Measurements from ENCODE around the gene ZFP69B. TPM values are rescaled to one million over a fixed set of nuclear protein-coding genes. Genes with fewer than 3 reads are reported as not detected.

ZFP69B gene
- 1 to 10 TPM in 1 of 4 donors, under 1 TPM in 1, not detected in 2; 0.68 to 1.9 TPM for total RNA-seq

GRCh38 chr1:40449684-40450494 is at the start of gene ZFP69B:
ZFP69B (plus strand) TSS chr1:40450476; CDS start chr1:40450962, 486 bp downstream.
- peak; percentile 93 for DNase-seq
- H3K9me3 ChIP-seq: peaks cover 7 to 19% of the 10 kb centered on the region in 2 donors
- H3K4me3 ChIP-seq: peak within 1 kb of the TSS; percentile 48 to 75 (median 72)
- 0% methylated on average over 4 to 63 of the region's 64 CpGs for WGBS, 2 donors (ENCODE audit: low coverage in 1 of 2)
- peaks cover 4 to 14% (median 10%) of the 10 kb centered on the region in 4 donors for H3K4me1 ChIP-seq
- intact Hi-C loops (cut with DNase I; ENCODE audit: low total_unique reads): no loop called here
- in situ Hi-C loops (cut with MboI; ENCODE audit: low pct_ligation_motif_present in 1 of 4, low pct_unique_long_range_greater_than_20kb in 1 of 4, low sequenced_read_pairs in 3 of 4): loop anchor here in 1 of 4 donors (25.0 kb wide), 1 partner anchor 313 kb away; no protein-coding TSS in a partner anchor
- TF ChIP-seq POLR2AphosphoS5 (IDR thresholded peaks at IDR 0.05) (peak; percentile 37 to 52 (median 42)), EP300 (IDR thresholded peaks at IDR 0.05; ENCODE audit: low read depth) (no peak), POLR2A (IDR thresholded peaks at IDR 0.05) (peak; percentile 47), CTCF (IDR thresholded peaks at IDR 0.05) (no peak)
- peak within 1 kb of the TSS; percentile 74 to 86 (median 80) for H3K27ac ChIP-seq
- no peaks in the 10 kb centered on the region for H3K36me3 ChIP-seq
- no peaks in the 10 kb centered on the region for H3K27me3 ChIP-seq

- Histone ChIP-seq H3K9me3 (no peaks in the 10 kb centered on the region), H3K4me3 (no peak overlapping the region), H3K4me1 (peaks cover 0 to 35% (median 1%) of the 10 kb centered on the region in 4 donors), H3K36me3 (no peaks in the 10 kb centered on the region), H3K27me3 (no peaks in the 10 kb centered on the region), H3K27ac (peak overlapping the region in 3 of 4 donors; percentile 15 to 86 (median 41))
- DNase-seq: no peak
- intact Hi-C loops (cut with DNase I; ENCODE audit: low total_unique reads): loop anchor here (10.0 kb wide), 1 partner anchor 87 kb away; the partner anchor contains the start of gene COL9A2
- TF ChIP-seq POLR2AphosphoS5 (IDR thresholded peaks at IDR 0.05): no peak
- no peak for TF ChIP-seq POLR2A (IDR thresholded peaks at IDR 0.05)
- no peak for TF ChIP-seq CTCF (IDR thresholded peaks at IDR 0.05)
- TF ChIP-seq EP300 (IDR thresholded peaks at IDR 0.05; ENCODE audit: low read depth): no peak
- 72 to 80% methylated on average over 6 to 7 of the region's 7 CpGs for WGBS, 2 donors (ENCODE audit: low coverage in 1 of 2)
- in situ Hi-C loops (cut with MboI; ENCODE audit: low pct_ligation_motif_present in 1 of 4, low pct_unique_long_range_greater_than_20kb in 1 of 4, low sequenced_read_pairs in 3 of 4): loop anchor here in 2 of 4 donors (10.0 to 25.0 kb wide), 3 partner anchors 67 to 264 kb away; no protein-coding TSS in a partner anchor
Measured at GRCh38 chr1:40401473-40402201, 48.6 kb upstream of the ZFP69B start.

GRCh38 chr1:40404670-40405462 is 45.4 kb upstream of the ZFP69B start:
- Histone ChIP-seq H3K27me3 (no peaks in the 10 kb centered on the region), H3K4me1 (peaks cover 0 to 22% (median 0%) of the 10 kb centered on the region in 4 donors), H3K27ac (peak overlapping the region in 3 of 4 donors; percentile 10 to 39 (median 11)), H3K36me3 (peaks cover 0 to 15% (median 0%) of the 10 kb centered on the region in 4 donors), H3K4me3 (no peak overlapping the region), H3K9me3 (no peaks in the 10 kb centered on the region)
- no peak for DNase-seq
- 10 to 50% methylated on average over 6 to 11 of the region's 11 CpGs for WGBS, 2 donors (ENCODE audit: low coverage in 1 of 2)
- intact Hi-C loops (cut with DNase I; ENCODE audit: low total_unique reads) (loop anchor here (10.0 kb wide), 1 partner anchor 90 kb away; the partner anchor contains the start of gene COL9A2), in situ Hi-C loops (cut with MboI; ENCODE audit: low pct_ligation_motif_present in 1 of 4, low pct_unique_long_range_greater_than_20kb in 1 of 4, low sequenced_read_pairs in 3 of 4) (loop anchor here in 3 of 4 donors (5.0 to 25.0 kb wide), 4 partner anchors 63 to 268 kb away; no protein-coding TSS in a partner anchor)
- peak; percentile 78 to 88 (median 88) for TF ChIP-seq CTCF (IDR thresholded peaks at IDR 0.05)
- no peak for TF ChIP-seq POLR2A (IDR thresholded peaks at IDR 0.05)

Data from transverse colon (tissue), 4 donors.